HG02610 (cell line): ENCODE results near the gene SAPCD2.
"Not testable (repeated sequence)": the region's sequence is repeated elsewhere in the genome, so short reads cannot be mapped to it uniquely, and the experiment has no call there.

Experiments
- ATAC-seq: cut with Tn5 transposase; IDR thresholded peaks from one replicate; pipeline ENCODE4 v1.9.1; 2021; ENCODE audit warnings: mild to moderate bottlenecking, moderate library complexity; ENCODE audit not compliant: unreplicated experiment

Gene SAPCD2

DNA sequence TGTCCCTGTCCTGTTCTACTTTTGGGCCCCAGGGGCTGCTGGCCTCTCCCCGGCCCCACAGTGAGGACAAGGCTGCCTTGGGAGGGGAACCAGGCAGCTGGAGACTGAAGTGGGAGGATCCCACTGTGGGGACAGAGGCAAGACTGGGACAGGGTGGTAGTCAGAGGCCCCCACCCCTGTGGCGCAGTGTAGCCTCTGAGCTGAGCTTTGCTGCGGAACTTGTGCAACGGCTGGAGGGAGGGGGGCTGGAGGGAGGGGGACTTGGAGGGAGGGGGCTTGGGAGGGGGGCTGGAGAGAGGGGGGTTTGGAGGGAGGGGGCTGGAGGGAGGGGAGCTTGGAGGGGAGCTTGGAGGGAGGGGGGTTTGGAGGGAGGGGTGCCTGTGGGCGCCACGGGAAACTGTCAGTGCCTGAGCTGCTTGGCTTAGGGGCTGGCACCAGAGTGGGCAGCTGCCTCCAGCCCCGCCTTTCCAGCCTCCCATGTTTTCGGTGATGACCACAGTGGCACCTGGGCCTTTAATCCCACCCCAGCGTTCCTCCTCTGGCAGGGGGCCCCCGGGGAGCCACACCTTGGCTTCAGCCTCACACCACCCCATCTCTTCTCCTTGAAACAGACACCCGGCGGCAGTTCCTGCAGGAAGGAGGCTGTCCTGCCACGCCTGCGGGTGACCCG is 36.2 kb downstream of the SAPCD2 start:
- ATAC-seq, result no peak

DNA sequence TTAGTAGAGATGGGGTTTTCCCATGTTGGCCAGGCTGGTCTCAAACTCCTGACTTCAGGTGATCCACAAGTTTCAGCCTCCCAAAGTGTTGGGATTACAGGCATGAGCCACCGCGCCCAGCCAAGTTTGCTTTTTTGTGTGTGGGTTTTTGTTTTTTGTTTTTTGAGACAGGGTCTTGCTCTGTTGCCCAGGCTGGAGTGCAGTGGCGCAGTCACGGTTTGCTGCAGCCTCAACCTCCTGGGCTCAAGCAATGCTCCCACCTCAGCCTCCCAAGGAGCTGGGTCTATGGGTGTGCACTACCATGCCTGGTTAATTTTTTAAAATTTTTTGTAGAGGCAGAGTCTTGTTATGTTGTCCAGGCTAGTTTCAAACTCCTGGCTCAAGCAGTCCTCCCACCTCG is 36.9 kb downstream of the SAPCD2 start:
- ATAC-seq, result not testable (repeated sequence)

GRCh38 chr9:137032858-137033257 is 37.5 kb downstream of the SAPCD2 start:
- no peak for ATAC-seq

DNA sequence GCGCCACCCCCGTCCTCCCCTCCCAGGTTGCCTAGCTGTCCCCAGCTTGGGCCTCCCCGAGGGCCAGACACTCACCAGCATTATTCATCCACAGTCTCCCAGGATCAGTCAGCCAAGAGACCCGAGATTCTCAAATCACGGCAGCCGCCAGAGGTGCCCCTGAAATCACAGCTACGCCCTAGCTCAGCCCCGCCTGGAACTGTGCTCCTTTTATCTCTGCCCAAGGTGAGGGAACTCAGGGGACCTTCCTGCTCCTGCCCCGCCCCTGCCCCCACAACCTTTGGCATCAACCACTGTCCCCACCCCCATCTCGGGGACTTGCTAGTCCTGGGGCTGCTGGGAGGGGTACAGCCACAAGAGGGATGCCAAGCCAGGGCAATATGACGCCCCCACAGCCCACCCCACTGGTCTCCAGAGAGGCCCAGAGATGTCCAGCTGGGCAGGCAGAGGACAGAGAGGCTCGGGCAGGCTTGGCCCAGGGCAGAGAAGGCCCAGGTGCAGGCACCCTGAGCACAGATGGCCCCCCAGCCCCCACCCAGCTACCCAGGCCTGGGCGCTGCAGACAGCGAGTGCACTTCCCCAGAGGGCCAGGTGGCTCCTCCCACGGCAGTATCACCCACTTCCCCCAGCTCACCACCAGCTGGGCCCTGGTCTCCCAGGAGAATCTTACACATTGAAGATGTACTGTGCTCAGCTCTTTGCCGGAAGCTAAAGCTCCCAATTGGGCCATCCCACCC is 38.3 kb downstream of the SAPCD2 start, which contains the start of gene FUT7:
Gene FUT7 (minus strand): TSS at position 185 of the 737 bp plus-strand sequence. CDS start 97 bp downstream, at position 88.
- no peak for ATAC-seq

- ATAC-seq, result no peak
These were observed 39.5 kb downstream of the SAPCD2 start for GRCh38 chr9:137030538-137031527.

DNA sequence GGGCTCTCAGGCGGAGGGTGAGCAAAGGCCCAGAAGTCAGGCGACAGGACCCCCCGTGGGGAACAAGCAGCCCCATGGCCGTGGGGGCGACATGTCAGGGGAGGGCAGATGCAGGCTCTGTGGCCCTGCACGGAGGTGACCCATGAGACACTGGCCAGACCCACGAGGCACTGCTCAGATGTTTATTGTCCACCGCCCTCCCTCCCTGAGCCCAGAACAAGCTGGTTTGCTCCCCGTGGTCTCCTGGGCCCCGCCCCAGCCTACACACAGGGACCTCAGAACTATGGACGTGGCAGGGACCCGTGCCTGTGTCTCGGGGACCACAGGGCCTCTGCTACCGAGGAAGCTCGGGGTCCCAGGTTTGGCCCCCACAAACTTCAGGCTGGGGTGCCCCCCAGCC is 40.4 kb downstream of the SAPCD2 start:
- no peak for ATAC-seq

DNA sequence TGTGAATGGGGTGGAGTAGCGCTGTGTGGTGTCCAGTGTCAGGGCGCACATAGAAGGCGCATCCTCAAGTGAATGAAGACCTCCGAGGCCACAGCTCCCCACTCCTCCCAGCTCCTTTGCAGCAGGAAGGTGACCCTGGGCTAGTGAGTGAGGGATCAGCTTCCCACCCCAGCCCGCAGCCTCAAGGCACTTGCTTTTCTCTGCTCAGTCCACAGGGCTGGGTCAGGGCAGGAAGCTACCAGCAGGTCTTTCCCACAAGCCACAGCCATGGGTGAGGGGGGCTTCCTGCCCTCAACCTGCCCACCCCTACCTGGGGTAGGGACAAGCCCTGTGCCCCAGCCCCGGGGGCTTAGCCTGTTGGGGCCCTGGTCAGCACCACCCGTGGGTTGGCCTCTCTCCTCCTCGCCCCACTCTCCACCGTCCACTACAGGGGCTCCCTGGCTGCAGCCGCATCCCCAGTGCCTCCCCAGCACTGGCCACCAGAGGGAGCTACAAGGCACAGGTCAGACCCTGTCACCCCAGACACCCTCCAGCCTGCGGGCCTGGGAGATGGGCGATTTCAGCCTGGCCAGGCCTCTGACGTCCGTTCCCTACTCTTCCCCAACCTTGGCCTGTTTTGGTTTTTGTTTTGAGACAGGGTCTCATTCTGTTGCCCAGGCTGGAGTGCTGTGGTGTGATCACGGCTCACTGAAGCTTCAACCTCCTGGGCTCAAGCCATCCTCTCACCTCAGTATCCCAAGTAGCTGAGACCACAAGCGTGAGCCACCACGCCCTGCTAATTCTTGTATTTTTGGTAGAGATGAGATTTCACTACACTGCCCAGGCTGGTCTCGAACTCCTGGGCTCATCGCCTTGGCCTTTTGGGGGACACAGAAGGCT is 41.1 kb downstream of the SAPCD2 start:
- no peak for ATAC-seq

GRCh38 chr9:137028263-137029057 is 41.9 kb downstream of the SAPCD2 start:
- ATAC-seq, result no peak

GRCh38 chr9:137027369-137028262 is 42.7 kb downstream of the SAPCD2 start, which contains the start of gene ABCA2:
Gene ABCA2 (minus strand): TSS chr9:137028237. CDS start chr9:137028140, 97 bp downstream.
- ATAC-seq, result no peak

DNA sequence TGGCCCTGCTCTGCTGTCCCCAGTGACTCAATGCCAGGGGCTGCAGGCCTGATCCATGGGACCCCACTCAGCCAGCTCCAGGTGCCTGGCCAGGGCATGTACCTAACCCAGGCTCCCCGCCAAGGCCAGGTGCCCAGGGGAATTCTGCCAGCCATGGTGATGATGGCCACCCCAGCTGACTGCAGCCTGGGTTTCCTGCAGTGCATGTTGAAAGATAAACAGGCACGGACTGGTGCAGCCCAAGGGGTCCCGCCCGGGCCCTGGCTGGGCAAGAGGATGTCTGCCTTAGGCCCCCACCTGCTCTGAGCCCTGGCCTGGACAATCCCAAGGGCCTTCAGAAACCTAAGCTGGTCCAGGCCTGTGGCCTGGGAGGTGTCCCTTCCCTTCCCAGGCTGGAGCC is 43.5 kb downstream of the SAPCD2 start:
- no peak for ATAC-seq

DNA sequence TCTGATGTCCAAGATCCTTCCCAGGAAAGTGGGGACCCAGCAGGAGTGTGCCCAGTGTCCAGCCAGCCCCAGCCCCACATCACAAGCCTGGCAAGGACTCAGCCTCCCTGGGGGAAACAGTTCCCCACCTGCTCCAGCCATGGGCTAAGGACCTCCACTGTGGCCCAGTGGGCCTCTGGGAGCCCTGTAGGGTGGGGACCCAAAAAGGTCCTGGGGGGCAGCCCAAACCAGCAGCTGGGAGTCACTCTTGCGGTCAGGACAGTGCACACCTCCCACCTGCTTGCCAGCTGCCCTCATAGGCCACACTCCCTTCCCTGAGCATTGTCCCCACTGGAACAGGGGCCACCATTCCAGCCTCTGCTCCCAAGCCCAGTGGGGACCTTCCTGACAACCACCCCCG is 44.0 kb downstream of the SAPCD2 start:
- no peak for ATAC-seq

DNA sequence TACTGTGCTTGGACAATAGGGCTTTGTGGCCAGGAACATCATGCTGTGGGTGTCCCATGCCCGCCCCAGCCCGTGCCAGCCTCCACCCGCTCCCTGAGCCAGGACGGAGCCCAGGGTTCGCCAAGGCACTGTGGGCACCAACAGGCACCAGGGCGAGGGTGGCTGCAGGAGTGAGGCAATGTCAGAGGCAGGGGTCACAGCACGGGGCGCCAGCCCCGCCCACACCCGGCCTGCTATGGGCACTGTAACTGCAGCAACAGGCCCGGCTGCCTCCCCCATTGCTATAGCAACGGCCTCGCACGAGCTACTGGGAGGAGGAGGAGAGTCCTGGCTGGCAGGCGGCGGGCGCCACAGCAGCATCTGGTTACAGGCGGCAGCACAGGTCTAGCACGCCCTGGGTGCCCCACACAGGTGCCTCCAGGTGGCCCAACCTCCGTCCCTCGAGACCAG is 44.8 kb downstream of the SAPCD2 start:
- ATAC-seq, result no peak

DNA sequence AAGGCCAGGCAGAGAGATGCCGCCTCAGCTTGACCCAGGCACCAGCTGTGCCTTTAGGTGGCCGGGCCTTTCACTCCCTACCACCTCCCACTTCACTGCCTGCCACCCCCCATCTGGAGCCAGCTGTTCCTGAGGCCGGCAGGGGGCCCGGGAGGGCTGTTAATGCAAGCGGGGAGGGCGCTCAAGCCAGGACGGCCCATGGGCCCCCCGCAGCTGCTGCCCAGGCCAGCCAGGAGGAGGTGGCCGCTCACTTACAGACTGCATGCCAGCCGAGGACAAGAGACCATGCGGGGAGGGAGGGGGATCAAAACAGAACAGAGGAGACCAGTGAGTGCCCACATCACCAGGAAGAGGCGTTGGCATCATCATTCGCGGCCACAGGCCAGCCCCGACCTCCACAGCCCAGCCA is 46.8 kb downstream of the SAPCD2 start:
- no peak for ATAC-seq

- ATAC-seq, result no peak
These were observed 47.2 kb downstream of the SAPCD2 start for GRCh38 chr9:137023157-137023556.

GRCh38 chr9:137022662-137023008 is 47.7 kb downstream of the SAPCD2 start:
- no peak for ATAC-seq

- ATAC-seq, result no peak
These were observed 48.2 kb downstream of the SAPCD2 start for GRCh38 chr9:137021979-137022661.

- ATAC-seq, result no peak
These were observed 48.8 kb downstream of the SAPCD2 start for GRCh38 chr9:137021568-137021978.
